Measurements from ENCODE around the gene CYB5D1.
"Not testable (repeated sequence)": the region's sequence is repeated elsewhere in the genome, so short reads cannot be mapped to it uniquely, and the experiment has no call there.

CYB5D1 gene, protein sequence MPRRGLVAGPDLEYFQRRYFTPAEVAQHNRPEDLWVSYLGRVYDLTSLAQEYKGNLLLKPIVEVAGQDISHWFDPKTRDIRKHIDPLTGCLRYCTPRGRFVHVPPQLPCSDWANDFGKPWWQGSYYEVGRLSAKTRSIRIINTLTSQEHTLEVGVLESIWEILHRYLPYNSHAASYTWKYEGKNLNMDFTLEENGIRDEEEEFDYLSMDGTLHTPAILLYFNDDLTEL

DNA sequence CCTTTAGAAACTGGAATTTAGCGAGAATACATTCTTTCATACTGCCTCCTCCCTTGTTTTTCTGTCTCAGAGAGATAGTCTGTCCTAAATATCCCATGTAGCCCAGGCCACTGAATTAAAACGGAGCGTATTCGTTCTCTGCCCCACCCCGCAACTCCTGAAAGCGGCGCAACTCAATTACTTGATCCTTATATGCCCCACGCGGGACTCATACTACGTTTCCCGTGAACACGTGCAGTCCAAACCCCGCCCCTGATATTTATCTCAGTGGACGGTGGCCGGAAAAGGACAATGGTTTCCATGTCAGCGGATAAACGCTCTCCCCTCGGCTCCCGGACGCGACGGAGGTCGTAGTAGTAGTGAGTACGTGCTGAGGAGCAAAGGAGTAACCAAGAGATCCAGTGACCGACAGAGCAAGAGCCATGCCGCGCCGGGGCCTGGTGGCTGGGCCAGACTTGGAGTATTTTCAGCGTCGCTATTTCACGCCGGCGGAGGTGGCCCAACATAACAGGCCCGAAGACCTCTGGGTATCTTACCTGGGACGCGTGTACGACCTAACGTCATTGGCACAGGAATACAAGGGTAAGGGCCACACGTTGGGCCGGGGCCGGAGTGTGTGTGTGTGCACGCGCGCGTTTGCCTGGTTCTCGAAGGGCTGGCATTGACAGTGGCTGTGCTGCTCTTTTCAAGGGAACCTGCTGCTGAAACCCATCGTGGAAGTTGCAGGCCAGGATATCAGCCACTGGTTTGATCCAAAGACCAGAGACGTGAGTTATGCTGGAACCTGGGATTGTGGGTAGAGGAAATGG is at the start of gene CYB5D1:
Gene CYB5D1 (plus strand): TSS at position 291 of the 809 bp plus-strand sequence. CDS start 132 bp downstream, at position 423.
- DNase-seq: peak; percentile 90

DNA sequence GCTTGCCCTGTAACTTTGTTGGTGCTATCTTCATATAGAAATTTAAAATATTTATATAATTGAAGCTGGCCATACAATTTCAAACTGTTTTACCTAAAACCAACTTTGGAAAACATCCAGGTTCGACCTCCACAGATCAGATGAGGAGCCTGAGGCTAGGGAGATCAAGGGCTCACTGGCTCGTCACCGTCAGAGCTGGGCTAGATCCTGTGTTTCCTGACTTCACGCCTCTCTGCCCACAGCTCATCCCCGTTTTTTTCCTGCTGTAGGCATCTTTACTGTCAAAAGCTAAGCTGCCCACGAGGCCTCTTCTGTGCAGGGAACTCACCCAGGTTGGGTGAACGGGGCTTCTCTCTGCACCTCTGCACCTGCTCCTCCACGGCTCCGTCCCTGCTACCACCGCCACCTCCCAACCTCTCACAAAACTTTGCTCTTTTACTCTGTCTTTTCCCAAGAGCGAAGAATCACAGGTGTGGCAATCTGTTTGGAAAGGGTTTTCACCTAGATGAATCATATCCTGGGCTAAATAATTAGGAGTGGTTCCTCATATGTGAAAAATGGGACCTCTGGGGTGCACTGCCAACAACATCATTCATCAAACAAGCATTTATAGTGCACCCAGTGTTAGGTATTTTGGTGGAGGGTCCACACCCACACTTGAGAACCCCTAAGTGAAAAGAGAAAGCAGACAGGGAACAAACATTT is 48.6 kb upstream of the CYB5D1 start:
- DNase-seq: no peak

DNA sequence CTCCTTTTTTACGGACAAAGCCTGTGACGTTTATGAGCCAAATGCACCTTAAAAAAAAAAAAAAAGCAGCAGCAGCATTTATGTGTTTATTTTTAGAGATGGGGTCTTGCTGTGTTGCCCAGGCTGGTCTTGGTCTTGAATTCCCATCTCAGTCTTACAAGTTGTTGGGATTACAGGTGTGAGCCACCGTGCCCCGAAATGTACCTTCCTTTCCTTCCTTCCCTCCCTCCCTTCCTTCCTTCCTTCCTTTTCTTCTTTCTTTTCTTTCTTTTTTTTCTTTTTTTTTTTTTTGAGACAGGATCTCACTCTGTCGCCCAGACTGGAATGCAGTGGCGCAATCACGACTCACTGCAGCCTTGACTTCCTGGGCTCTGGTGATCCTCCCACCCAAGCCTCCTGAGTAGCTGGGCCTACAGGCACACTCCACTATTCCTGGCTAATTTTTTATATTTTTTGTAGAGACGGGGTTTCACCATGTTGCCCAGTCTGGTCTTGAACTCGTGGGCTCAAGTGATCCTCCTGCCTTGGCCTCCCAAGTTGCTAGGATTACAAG is 47.9 kb upstream of the CYB5D1 start:
- not testable (repeated sequence) for DNase-seq

DNA sequence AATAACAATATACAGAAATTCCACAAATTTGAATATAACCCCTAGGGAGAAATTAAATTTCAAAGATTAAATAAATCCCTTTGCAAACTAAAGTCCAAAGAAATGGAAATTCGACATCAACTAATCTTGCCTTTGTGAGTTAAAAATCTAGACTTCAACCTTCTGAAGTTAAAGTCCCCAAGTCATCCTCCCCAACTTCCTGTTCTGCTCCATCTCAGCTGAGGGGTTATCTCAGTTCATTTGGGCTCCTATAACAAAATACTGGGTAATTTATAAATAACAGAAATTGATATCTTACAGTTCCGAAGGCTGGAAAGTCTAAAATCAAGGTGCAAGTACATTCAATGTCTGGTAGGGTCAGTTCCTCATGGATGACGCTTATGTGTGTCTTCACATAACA is 46.6 kb upstream of the CYB5D1 start:
- DNase-seq: no peak

- DNase-seq: no peak
Observed at GRCh38 chr17:7814969-7815368, 42.8 kb upstream of the CYB5D1 start.

- no peak for DNase-seq
Observed at GRCh38 chr17:7816926-7817642, 40.7 kb upstream of the CYB5D1 start.

GRCh38 chr17:7817643-7817964 is 40.2 kb upstream of the CYB5D1 start:
- DNase-seq: no peak

DNA sequence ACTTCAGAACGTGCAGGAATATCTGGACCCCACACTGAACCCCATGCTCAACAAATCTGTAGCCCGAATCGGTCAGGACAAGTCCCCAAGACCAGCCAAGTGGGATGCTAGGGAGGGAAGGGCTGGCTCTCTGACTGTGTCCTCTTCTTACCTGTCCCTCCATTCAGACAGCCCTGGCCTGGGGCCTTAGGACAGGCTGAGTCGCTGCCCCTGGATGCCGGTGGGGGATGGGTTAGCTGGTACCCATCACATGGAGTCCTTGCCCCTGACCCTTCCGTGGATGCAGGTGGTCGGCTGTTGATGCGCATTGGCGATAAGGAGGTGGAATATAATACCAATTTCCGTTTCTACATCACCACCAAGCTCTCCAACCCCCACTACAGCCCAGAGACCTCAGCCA is 39.8 kb upstream of the CYB5D1 start:
- DNase-seq: no peak

GRCh38 chr17:7818746-7819645 is 38.8 kb upstream of the CYB5D1 start:
- DNase-seq: no peak

- DNase-seq: no peak
Observed at GRCh38 chr17:7820231-7820630, 37.6 kb upstream of the CYB5D1 start.

GRCh38 chr17:7822126-7822525 is 35.7 kb upstream of the CYB5D1 start:
- DNase-seq: no peak

- DNase-seq: no peak
Observed at GRCh38 chr17:7823581-7824001, 34.2 kb upstream of the CYB5D1 start.

DNA sequence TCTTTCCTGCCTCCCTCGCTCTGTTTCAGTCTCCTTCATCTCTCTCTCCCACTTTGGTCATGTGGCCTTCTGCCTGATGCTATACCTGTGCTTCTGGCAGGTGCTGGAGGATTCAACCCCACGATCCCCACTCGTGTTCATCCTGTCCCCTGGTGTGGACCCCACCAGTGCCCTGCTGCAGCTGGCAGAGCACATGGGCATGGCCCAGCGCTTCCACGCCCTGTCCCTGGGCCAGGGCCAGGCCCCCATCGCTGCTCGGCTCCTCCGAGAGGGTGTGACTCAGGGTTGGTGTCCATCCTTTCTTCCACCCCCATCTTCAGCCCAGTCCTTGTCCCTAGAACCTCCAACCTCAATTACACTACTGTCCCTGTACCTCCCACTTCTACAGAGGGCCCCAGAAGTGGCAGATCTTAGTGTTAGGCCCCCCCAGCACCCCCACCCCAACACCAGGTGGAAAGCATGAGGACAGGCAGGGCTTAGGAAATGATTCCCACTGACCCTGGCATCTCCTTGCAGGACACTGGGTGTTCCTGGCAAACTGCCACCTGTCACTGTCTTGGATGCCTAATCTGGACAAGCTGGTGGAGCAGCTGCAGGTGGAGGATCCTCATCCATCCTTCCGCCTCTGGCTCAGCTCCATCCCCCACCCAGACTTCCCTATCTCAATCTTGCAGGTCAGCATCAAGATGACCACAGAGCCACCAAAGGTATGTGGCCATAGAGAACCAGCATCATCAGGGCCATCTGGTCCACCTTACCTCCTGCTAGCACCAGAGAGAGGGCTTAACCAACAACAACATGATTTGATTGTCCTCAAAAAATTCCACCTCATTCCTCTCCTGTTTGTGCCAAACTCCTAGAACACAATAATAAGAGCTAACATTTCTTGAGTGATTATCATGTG is 33.5 kb upstream of the CYB5D1 start:
- no peak for DNase-seq

DNA sequence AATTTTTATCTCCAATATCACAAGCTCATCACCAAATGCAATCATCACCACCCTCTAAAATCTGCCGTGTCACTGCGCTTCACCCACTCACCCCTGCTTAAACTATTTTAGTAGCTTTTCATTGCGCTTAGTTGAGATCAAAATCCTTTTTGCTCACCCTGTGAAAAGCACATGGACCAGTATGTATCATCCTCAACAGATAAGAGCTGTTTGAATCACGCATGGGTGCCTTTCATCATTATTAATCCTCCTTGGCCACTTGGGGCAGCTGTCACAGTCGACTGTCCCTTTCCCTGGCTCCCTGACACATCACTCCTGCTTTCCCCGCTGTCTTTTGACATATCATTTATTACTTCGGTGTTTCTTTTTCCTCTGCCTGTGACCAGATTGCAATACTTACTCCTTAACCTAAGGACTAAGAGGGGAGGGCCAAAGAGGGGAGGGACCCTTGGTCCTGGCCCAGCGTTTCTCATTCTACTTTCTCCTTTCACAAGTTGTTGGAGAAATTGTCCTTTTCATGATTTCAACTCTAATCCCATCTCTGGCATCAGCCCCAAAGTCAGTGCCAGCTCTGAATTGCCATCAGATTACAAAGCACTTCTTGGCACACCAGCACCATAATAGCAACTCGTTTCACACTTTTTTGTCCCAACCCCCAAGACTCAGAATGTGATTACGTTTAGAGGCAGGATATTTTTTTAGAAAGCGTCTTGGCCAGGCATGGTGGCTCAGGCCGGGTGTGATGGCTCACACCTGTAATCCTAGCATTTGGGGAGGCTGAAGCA is 32.4 kb upstream of the CYB5D1 start:
- no peak for DNase-seq

- DNase-seq: no peak
Observed at GRCh38 chr17:7830616-7831015, 27.2 kb upstream of the CYB5D1 start.

DNA sequence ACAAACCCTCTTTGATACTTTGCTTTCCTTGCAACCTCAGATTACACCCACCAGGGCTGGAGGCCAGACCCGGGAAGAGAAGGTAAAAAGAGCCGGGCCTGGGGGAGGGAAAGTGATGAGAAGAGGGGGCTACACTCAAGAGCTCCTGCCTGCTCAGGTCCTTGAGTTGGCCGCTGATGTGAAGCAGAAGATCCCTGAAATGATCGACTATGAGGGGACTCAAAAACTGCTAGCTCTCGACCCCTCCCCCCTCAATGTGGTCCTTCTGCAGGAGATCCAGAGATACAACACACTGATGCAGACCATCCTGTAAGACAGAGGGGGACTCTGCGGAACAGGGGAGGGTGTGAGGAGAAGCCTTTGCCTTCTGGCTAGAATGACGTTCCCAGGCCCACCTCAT is 26.6 kb upstream of the CYB5D1 start:
- no peak for DNase-seq

DNA sequence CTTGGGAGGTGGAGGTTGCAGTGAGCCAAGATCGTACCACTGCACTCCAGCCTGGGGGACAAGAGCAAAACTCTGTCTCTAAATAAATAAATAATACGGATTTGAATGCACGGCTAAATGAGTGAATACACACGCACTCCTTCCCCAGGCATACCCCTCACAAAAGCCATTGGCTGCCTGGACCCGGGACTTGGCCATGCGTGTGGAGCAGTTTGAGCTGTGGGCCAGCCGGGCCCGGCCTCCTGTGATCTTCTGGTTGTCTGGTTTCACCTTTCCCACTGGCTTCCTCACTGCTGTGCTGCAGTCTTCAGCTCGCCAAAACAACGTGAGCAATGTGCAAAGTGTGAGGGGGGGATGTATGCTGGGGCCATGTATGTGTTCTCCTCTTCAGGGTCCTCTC is 25.4 kb upstream of the CYB5D1 start:
- DNase-seq: no peak

DNA sequence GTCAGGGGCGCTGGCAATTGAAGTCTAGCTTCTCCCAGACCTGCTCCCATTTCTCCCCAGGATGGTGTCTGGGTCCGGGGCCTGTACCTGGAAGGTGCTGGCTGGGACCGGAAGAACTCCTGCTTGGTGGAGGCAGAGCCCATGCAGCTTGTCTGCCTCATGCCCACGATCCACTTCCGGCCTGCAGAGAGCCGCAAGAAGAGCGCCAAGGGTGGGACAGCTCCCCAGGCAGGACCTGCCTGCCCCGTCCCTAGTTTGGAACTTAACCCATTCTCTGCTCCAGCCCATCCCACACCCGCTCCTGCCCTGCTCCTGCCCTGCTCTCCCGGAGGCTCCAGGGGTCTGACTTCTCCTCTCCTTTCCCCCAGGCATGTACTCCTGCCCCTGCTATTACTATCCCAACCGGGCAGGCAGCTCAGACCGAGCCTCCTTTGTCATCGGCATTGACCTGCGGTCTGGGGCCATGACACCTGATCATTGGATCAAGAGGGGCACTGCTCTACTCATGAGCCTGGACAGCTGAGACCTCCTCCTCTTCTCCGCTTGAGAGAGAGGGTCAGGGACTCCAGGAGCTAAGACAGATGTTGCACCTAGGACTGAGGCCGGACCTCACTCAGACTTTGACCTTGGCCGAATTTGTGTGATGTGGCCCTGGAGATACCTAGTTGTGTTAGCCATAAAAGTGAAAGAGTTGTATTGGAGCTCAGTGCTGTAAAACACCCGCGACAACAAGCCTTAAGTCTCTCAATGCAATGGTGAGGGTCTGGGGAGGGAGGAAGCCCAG is 24.6 kb upstream of the CYB5D1 start:
- DNase-seq: no peak

Measured in amniotic stem cell (primary cell).